GM12872 (cell line): ENCODE data around the gene BMPR2.

ENCODE experiments used
- TF ChIP-seq, protein P1 (sequence below): IDR thresholded peaks from 3 replicates; pipeline ENCODE4 v1.5.1; 2011; ENCODE audit warnings: low read depth, mild to moderate bottlenecking, low read length, moderate library complexity; ENCODE audit not compliant: insufficient read depth

BMPR2 gene

DNA sequence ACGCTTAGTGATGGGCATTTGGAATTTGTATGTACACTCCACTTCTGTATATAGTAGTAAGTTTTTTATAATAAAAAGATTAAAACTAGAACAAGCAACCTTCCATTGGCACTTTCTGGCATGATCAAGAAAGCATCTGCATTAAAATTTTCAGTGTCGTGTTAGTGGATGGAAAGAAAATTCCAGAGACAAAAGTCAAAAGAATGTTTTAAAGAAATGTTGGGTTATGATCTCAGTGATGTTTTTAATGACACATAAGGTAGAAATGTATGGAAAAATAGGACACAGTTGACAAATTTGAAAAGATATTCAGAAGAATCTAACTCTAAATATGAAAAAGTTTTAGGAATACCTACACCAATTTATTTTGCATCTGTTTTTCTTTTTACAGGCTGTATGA, 132.6 kb downstream of the BMPR2 start:
- TF ChIP-seq, protein P1, sequence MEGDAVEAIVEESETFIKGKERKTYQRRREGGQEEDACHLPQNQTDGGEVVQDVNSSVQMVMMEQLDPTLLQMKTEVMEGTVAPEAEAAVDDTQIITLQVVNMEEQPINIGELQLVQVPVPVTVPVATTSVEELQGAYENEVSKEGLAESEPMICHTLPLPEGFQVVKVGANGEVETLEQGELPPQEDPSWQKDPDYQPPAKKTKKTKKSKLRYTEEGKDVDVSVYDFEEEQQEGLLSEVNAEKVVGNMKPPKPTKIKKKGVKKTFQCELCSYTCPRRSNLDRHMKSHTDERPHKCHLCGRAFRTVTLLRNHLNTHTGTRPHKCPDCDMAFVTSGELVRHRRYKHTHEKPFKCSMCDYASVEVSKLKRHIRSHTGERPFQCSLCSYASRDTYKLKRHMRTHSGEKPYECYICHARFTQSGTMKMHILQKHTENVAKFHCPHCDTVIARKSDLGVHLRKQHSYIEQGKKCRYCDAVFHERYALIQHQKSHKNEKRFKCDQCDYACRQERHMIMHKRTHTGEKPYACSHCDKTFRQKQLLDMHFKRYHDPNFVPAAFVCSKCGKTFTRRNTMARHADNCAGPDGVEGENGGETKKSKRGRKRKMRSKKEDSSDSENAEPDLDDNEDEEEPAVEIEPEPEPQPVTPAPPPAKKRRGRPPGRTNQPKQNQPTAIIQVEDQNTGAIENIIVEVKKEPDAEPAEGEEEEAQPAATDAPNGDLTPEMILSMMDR = no peak

DNA sequence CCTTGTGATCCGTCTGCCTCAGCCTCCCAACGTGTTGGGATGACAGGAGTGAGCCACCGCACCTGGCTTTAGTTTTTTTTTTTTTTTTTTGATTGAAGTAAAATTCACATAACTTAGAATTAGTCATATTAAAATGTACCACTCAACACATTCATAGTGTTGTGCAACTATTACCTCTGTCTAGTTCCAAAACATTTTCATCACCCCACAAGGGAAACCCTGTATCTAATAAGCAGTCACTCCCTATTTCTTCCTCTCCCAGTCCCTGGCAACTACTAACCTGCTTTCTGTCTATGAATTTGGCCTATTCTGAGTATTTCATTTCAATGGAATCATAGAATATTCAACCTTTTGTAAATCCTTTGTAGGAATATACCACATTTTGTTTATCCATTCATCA, 134.8 kb downstream of the BMPR2 start:
- TF ChIP-seq, protein P1 = no peak

DNA sequence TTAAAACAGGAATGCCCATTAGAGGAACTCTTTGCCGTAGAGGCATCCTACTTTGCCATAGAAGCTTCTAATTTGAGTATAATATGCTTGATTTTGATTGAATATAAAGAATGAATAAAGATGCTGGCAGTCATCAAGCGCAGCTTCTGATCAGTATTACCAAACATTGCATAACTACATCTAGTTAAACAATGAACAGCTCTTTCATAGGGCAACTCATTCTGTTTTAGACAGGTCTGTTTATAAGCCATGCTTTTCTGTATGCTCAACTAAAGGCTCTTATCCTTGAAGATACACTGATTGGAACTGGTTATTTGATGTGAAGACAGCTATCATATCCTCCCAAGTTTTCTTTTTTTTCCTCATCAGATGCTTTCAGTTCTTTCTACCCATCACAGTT, 136.0 kb downstream of the BMPR2 start:
- TF ChIP-seq, protein P1 = no peak

DNA sequence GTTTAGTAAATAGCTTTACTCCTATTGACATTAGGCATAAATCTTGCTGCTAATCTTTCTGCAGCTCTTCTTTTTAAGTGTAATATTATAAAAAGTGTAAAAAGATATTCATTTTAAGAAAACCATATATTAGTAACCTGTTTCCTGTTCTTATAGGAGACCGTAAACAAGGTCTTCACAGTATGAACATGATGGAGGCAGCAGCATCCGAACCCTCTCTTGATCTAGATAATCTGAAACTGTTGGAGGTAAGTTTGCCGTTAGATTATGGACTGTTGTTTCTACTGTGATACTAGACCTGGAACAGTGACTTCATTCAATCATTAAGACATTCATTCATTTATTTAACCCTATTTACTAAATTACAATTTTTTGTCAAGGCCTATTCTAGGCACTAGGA, 138.6 kb downstream of the BMPR2 start:
- TF ChIP-seq, protein P1 = no peak

DNA sequence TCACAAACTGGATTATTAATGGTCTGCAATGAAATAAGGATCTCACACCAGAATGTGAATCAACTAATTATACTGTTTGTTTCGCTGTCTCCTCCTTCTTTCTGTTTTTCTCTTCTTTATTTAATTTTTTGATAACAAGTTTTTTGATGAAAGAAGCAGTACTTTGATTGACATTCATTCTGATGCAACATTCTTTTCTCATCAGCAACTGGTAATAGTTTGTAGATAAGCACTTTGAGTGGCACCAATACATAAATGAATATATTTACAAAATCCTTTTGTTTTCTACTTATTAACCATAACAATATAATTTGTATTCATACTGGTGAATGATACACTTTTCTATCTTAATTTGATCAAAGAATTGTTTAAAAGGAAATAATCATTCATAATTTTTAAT, 143.3 kb downstream of the BMPR2 start:
- TF ChIP-seq, protein P1 = no peak

DNA sequence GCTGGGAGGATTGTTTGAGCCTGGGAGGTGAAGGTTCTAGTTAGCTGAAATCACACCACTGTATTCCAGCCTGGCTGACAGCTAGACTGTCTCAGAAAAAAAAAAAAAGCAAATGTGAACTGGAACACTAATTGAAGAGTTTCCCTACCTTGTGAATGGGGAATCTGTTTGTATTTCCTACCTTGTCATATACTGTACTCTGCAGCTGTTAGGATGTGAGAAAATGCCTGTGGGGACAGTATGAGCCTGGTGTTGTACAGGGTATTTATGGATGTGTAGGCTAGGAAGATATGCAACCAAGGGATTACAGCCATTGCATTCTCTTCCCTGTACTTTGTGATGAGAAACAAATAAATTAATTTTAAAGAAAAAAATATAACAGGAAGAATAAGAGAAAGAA, 145.3 kb downstream of the BMPR2 start:
- TF ChIP-seq, protein P1 = no peak

DNA sequence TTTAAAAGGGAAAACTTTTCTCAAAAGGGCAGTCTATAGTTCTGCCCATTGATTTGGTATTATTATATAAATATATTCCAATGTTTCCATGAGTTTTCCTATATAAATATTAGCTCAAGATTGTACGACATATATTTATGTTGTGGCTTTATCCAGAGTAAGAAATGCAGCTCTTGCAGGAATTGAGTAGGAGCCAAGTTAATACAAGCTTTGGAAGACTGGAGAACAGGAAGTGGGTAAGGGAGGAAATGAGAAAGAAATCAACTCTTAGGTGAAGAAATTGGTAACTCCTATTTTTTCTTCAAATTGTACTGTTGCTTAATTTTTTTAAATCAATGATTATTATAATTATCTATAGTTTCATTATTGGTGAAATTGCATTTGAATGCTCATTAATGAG, 153.3 kb downstream of the BMPR2 start:
- TF ChIP-seq, protein P1 = no peak

DNA sequence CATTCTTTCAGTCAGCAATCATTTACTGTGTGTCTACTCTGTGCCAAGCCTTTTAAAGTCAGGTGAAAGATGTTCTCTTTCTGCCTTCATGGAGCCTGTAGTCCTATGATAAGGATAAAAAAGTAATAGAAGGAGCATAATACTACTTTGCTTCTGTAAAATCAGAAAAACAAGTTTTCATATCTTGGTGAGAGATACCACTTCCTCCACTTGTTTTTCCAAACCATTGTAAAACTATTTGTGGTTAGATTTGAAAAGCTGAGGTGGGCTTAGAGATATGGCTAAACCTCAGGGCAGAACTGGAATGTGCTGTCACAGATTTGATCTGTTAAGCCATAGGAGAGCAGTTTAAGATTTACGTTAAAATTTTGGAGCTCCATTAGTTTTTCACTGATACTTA, 153.9 kb downstream of the BMPR2 start:
- TF ChIP-seq, protein P1 = no peak
